HEK293 (cell line): ENCODE results near the gene SLC25A47.
A peak's percentile ranks its signal among the peaks of the same experiment; 100 is the strongest.

ENCODE experiments used
- CTCF ChIA-PET: fragments of 350-600 bp; formaldehyde crosslinking; extraction: SDS; loops from one replicate; lab custom pipeline; 2021; ENCODE audit warnings: antibody characterized with exemption; lab: Yijun Ruan, JAX
- POLR2A ChIA-PET: fragments of 300-600 bp; formaldehyde crosslinking; extraction: SDS; loops from one replicate; lab custom pipeline; 2020; ENCODE audit warnings: antibody characterized with exemption, inconsistent platforms; lab: Yijun Ruan, JAX
- H3K27ac ChIP-seq: fragments of 200-500 bp; sonication (Bioruptor generic); 2 replicates; pipeline ENCODE4 v1.5.1; 2014; ENCODE audit warnings: low read depth, low read length, control low read depth, inconsistent platforms; ENCODE audit errors: extremely low read depth
- H3K36me3 ChIP-seq, 2 experiments: fragments of 200-500 bp in 1 of 2; sonication (Bioruptor generic) in 1 of 2; 1 replicate in 1 of 2; 2 replicates in 1 of 2; pipeline ENCODE4 v1.5.1; 2014 to 2017; ENCODE audit warnings: inconsistent platforms in 2 of 2, low read length in 2 of 2; ENCODE audit not compliant: control insufficient read depth in 2 of 2, insufficient read depth in 1 of 2
- H3K4me1 ChIP-seq: fragments of 200-500 bp; sonication (Bioruptor generic); 2 replicates; pipeline ENCODE4 v1.5.1; 2014; ENCODE audit warnings: mild to moderate bottlenecking, low read length, inconsistent platforms; ENCODE audit not compliant: control insufficient read depth, insufficient read depth
- H3K4me3 ChIP-seq: 2 replicates; pipeline ENCODE4 v1.5.1; 2011; ENCODE audit warnings: low read depth, mild to moderate bottlenecking, control low read depth, low read length, moderate library complexity
- H3K9me3 ChIP-seq: fragments of 200-500 bp; sonication (Bioruptor generic); 2 replicates; pipeline ENCODE4 v1.5.1; 2014; ENCODE audit warnings: low read depth, low read length, inconsistent platforms; ENCODE audit not compliant: control insufficient read depth, insufficient read depth
- EGR2 ChIP-seq: fragments of 450-650 bp; formaldehyde crosslinking; IDR thresholded peaks from 2 replicates; pipeline ENCODE4 v1.5.1; 2016; ENCODE audit warnings: low read depth, missing biosample characterization, missing genetic modification characterization
- REPIN1 ChIP-seq: fragments of 450-650 bp; formaldehyde crosslinking; IDR thresholded peaks from 2 replicates; pipeline ENCODE4 v1.5.1; 2017; ENCODE audit warnings: missing biosample characterization, missing genetic modification characterization, low read depth
- REST ChIP-seq: fragments of 450-650 bp; formaldehyde crosslinking; IDR thresholded peaks from 2 replicates; pipeline ENCODE4 v1.5.1; 2016; ENCODE audit warnings: missing biosample characterization, missing genetic modification characterization
- ZBTB17 ChIP-seq: fragments of 450-650 bp; formaldehyde crosslinking; IDR thresholded peaks from 2 replicates; pipeline ENCODE4 v1.5.1; 2016; ENCODE audit warnings: missing biosample characterization, missing genetic modification characterization
- ZBTB7A ChIP-seq: fragments of 450-650 bp; formaldehyde crosslinking; IDR thresholded peaks from 2 replicates; pipeline ENCODE4 v1.5.1; 2016; ENCODE audit warnings: low read depth, missing biosample characterization, missing genetic modification characterization
- ZFHX2 ChIP-seq: fragments of 450-650 bp; formaldehyde crosslinking; conservative IDR thresholded peaks from 2 replicates; pipeline ENCODE4 v1.5.1; 2016; ENCODE audit warnings: missing biosample characterization, missing genetic modification characterization
- ZIC2 ChIP-seq: fragments of 450-650 bp; formaldehyde crosslinking; IDR thresholded peaks from 2 replicates; pipeline ENCODE4 v1.5.1; 2016; ENCODE audit warnings: missing biosample characterization, missing genetic modification characterization
- ZNF133 ChIP-seq: fragments of 450-650 bp; formaldehyde crosslinking; IDR thresholded peaks from 2 replicates; pipeline ENCODE4 v1.5.1; 2016; ENCODE audit warnings: missing biosample characterization, missing genetic modification characterization
- ZNF155 ChIP-seq: fragments of 450-650 bp; formaldehyde crosslinking; IDR thresholded peaks from 2 replicates; pipeline ENCODE4 v1.5.1; 2016; ENCODE audit warnings: missing biosample characterization, missing genetic modification characterization
- ZNF23 ChIP-seq: fragments of 450-650 bp; formaldehyde crosslinking; IDR thresholded peaks from 2 replicates; pipeline ENCODE4 v1.5.1; 2016; ENCODE audit warnings: missing biosample characterization, missing genetic modification characterization, borderline replicate concordance
- ZNF521 ChIP-seq: fragments of 450-650 bp; formaldehyde crosslinking; IDR thresholded peaks from 2 replicates; pipeline ENCODE4 v1.5.1; 2017; ENCODE audit warnings: missing biosample characterization, mild to moderate bottlenecking, missing genetic modification characterization
- ZNF544 ChIP-seq: fragments of 450-650 bp; formaldehyde crosslinking; IDR thresholded peaks from 2 replicates; pipeline ENCODE4 v1.5.0; 2017; ENCODE audit warnings: missing biosample characterization, missing genetic modification characterization
- ZNF610 ChIP-seq: fragments of 450-650 bp; formaldehyde crosslinking; IDR thresholded peaks from 2 replicates; pipeline ENCODE4 v1.5.1; 2016; ENCODE audit warnings: missing biosample characterization, missing genetic modification characterization, borderline replicate concordance
- ZNF623 ChIP-seq: fragments of 450-650 bp; formaldehyde crosslinking; IDR thresholded peaks from 2 replicates; pipeline ENCODE4 v1.5.1; 2016; ENCODE audit warnings: missing biosample characterization, missing genetic modification characterization
- ZNF645 ChIP-seq: fragments of 450-650 bp; formaldehyde crosslinking; IDR thresholded peaks from 2 replicates; pipeline ENCODE4; 2016; ENCODE audit warnings: missing biosample characterization, missing genetic modification characterization
- ZNF677 ChIP-seq: fragments of 450-650 bp; IDR thresholded peaks from 2 replicates; pipeline ENCODE4 v1.5.0; 2018; ENCODE audit warnings: missing biosample characterization, mild to moderate bottlenecking, missing genetic modification characterization, moderate library complexity
- ZNF692 ChIP-seq: fragments of 450-650 bp; formaldehyde crosslinking; IDR thresholded peaks from 2 replicates; pipeline ENCODE4 v1.5.1; 2016; ENCODE audit warnings: missing biosample characterization, missing genetic modification characterization
- ZSCAN4 ChIP-seq: fragments of 450-650 bp; formaldehyde crosslinking; IDR thresholded peaks from 2 replicates; pipeline ENCODE4 v1.5.1; 2017; ENCODE audit warnings: missing biosample characterization, missing genetic modification characterization

The SLC25A47 gene

GRCh38 chr14:100325231-100325632, 2.1 kb downstream of the SLC25A47 start:
- CTCF ChIA-PET, result no interaction called here
- Histone ChIP-seq H3K27ac (no peak overlapping the region), H3K9me3 (no peaks in the 10 kb centered on the region), H3K36me3 (no peaks in the 10 kb centered on the region), H3K4me1 (no peaks in the 10 kb centered on the region), H3K4me3 (no peak overlapping the region)
- POLR2A ChIA-PET, result no interaction called here
- TF ChIP-seq ZFHX2, result peak; percentile 88
- TF ChIP-seq ZNF133 (tag by site-specific recombination), result no peak
- TF ChIP-seq ZNF521 (tag by site-specific recombination), result no peak
- TF ChIP-seq ZNF645 (tag by site-specific recombination), result no peak
- no peak for TF ChIP-seq ZNF155 (tag by site-specific recombination)
- no peak for TF ChIP-seq ZNF623
- TF ChIP-seq ZNF610 (tag by site-specific recombination), result no peak
- peak; percentile 89 for TF ChIP-seq EGR2
- TF ChIP-seq ZNF677 (tag by site-specific recombination), result no peak
- no peak for TF ChIP-seq ZSCAN4 (tag by site-specific recombination)
- TF ChIP-seq REST, result no peak
- TF ChIP-seq ZIC2, result no peak
- no peak for TF ChIP-seq ZNF23
- TF ChIP-seq REPIN1 (tag by site-specific recombination), result no peak
- TF ChIP-seq ZBTB17 (tag by site-specific recombination), result no peak
- no peak for TF ChIP-seq ZNF692 (tag by site-specific recombination)
- TF ChIP-seq ZBTB7A (tag by site-specific recombination), result no peak
- TF ChIP-seq, all 188 proteins: peak for 2

GRCh38 chr14:100325958-100326357, 2.8 kb downstream of the SLC25A47 start:
- no peak for TF ChIP-seq EGR2
- TF ChIP-seq ZIC2, result peak; percentile 51; the same call in 1 of the 2 replicates
- TF ChIP-seq ZNF544, result no peak
- Histone ChIP-seq H3K4me1 (no peaks in the 10 kb centered on the region), H3K27ac (no peak overlapping the region), H3K4me3 (no peak overlapping the region), H3K36me3 (no peaks in the 10 kb centered on the region), H3K9me3 (no peaks in the 10 kb centered on the region)
- POLR2A ChIA-PET, result no interaction called here
- CTCF ChIA-PET, result no interaction called here
